RCC 7860 (cell line): ENCODE results near the gene MAP3K7.
A peak's percentile ranks its signal among the peaks of the same experiment; 100 is the strongest.

Experiments
- DNase-seq: peaks from one replicate; pipeline ENCODE4 v3.0.0-alpha.2; 2015; ENCODE audit warnings: low spot score
- FAIRE-seq: peaks from 2 replicates; lab custom pipeline; 2012; peaks lifted over from hg19 to GRCh38; lab: Jason Lieb, UNC

The MAP3K7 gene

GRCh38 chr6:90586836-90587638 lies at the start of gene MAP3K7:
MAP3K7 (minus strand) TSS chr6:90587072; CDS start chr6:90586883, 189 bp downstream.
- peak; percentile 81 for FAIRE-seq
- peak; percentile 84 for DNase-seq

- DNase-seq (no peak), FAIRE-seq (no peak)
Observed at GRCh38 chr6:90631046-90631445, 44.2 kb upstream of the MAP3K7 start.

- DNase-seq: no peak
- FAIRE-seq: no peak
Observed at GRCh38 chr6:90621581-90621980, 34.7 kb upstream of the MAP3K7 start.

GRCh38 chr6:90619221-90619620 lies 32.3 kb upstream of the MAP3K7 start:
- no peak for DNase-seq
- FAIRE-seq: no peak

- FAIRE-seq: no peak
- DNase-seq: no peak
Observed at GRCh38 chr6:90612313-90612680, 25.4 kb upstream of the MAP3K7 start.

- DNase-seq (no peak), FAIRE-seq (no peak)
Observed at GRCh38 chr6:90611543-90612312, 24.9 kb upstream of the MAP3K7 start.

- FAIRE-seq: no peak
- no peak for DNase-seq
Observed at GRCh38 chr6:90610751-90611542, 24.1 kb upstream of the MAP3K7 start.

- DNase-seq (no peak), FAIRE-seq (no peak)
Observed at GRCh38 chr6:90610301-90610750, 23.5 kb upstream of the MAP3K7 start.

- DNase-seq: no peak
- FAIRE-seq: no peak
Observed at GRCh38 chr6:90605749-90606340, 19.0 kb upstream of the MAP3K7 start.

GRCh38 chr6:90604546-90604945 lies 17.7 kb upstream of the MAP3K7 start:
- no peak for FAIRE-seq
- DNase-seq: no peak

GRCh38 chr6:90599151-90599550 lies 12.3 kb upstream of the MAP3K7 start:
- no peak for DNase-seq
- no peak for FAIRE-seq

- DNase-seq (no peak), FAIRE-seq (no peak)
Observed at GRCh38 chr6:90598192-90598951, 11.5 kb upstream of the MAP3K7 start.

- no peak for FAIRE-seq
- no peak for DNase-seq
Observed at GRCh38 chr6:90596967-90597539, 10.2 kb upstream of the MAP3K7 start.

- FAIRE-seq (no peak), DNase-seq (no peak)
Observed at GRCh38 chr6:90595854-90596253, 9.0 kb upstream of the MAP3K7 start.

- no peak for FAIRE-seq
Observed at GRCh38 chr6:90586546-90586835, 381 bp downstream of the MAP3K7 start.

GRCh38 chr6:90584636-90585255 lies 2.1 kb downstream of the MAP3K7 start:
- DNase-seq: no peak
- no peak for FAIRE-seq

More at GRCh38 chr6:90586546-90586835, 381 bp downstream of the MAP3K7 start:
- no peak for DNase-seq

- no peak for FAIRE-seq
- DNase-seq: no peak
Observed at GRCh38 chr6:90583836-90584481, 2.9 kb downstream of the MAP3K7 start.

GRCh38 chr6:90583179-90583835 lies 3.6 kb downstream of the MAP3K7 start:
- no peak for DNase-seq
- FAIRE-seq: no peak

GRCh38 chr6:90581146-90581545 lies 5.7 kb downstream of the MAP3K7 start:
- DNase-seq (no peak), FAIRE-seq (no peak)
